ENCODE results near the gene TFAP2B.

Gene TFAP2B

GRCh38 chr6:50849796-50850180, 31.1 kb downstream of the TFAP2B start:
- no peaks in the 10 kb centered on the region for H3K36me3 Mint-ChIP-seq (ENCODE audit: low read depth)
- H3K27ac Mint-ChIP-seq, result no peak overlapping the region
- H3K27me3 Mint-ChIP-seq (ENCODE audit: low read depth), result peaks cover 78% of the 10 kb centered on the region
- no peak overlapping the region for H3K4me3 Mint-ChIP-seq
- no peaks in the 10 kb centered on the region for H3K9me3 Mint-ChIP-seq
- no peaks in the 10 kb centered on the region for H3K4me1 Mint-ChIP-seq (ENCODE audit: low read depth)

- Mint-ChIP-seq H3K4me3 (no peak overlapping the region), H3K27me3 (ENCODE audit: low read depth) (peaks cover 72% of the 10 kb centered on the region), H3K36me3 (ENCODE audit: low read depth) (no peaks in the 10 kb centered on the region), H3K27ac (no peak overlapping the region), H3K4me1 (ENCODE audit: low read depth) (no peaks in the 10 kb centered on the region), H3K9me3 (no peaks in the 10 kb centered on the region)
Measured at GRCh38 chr6:50850223-50851048, 31.8 kb downstream of the TFAP2B start.

GRCh38 chr6:50851049-50851845, 32.6 kb downstream of the TFAP2B start:
- H3K27ac Mint-ChIP-seq, result no peak overlapping the region
- H3K27me3 Mint-ChIP-seq (ENCODE audit: low read depth), result peaks cover 66% of the 10 kb centered on the region
- H3K4me3 Mint-ChIP-seq, result no peak overlapping the region
- H3K4me1 Mint-ChIP-seq (ENCODE audit: low read depth), result no peaks in the 10 kb centered on the region
- no peaks in the 10 kb centered on the region for H3K9me3 Mint-ChIP-seq
- H3K36me3 Mint-ChIP-seq (ENCODE audit: low read depth), result no peaks in the 10 kb centered on the region

GRCh38 chr6:50853939-50854338, 35.3 kb downstream of the TFAP2B start:
- peaks cover 41% of the 10 kb centered on the region for H3K27me3 Mint-ChIP-seq (ENCODE audit: low read depth)
- no peaks in the 10 kb centered on the region for H3K9me3 Mint-ChIP-seq
- no peaks in the 10 kb centered on the region for H3K36me3 Mint-ChIP-seq (ENCODE audit: low read depth)
- no peaks in the 10 kb centered on the region for H3K4me1 Mint-ChIP-seq (ENCODE audit: low read depth)
- no peak overlapping the region for H3K4me3 Mint-ChIP-seq
- no peak overlapping the region for H3K27ac Mint-ChIP-seq

- no peaks in the 10 kb centered on the region for H3K4me1 Mint-ChIP-seq (ENCODE audit: low read depth)
- H3K36me3 Mint-ChIP-seq (ENCODE audit: low read depth), result no peaks in the 10 kb centered on the region
- H3K27me3 Mint-ChIP-seq (ENCODE audit: low read depth), result no peaks in the 10 kb centered on the region
- no peaks in the 10 kb centered on the region for H3K9me3 Mint-ChIP-seq
- no peak overlapping the region for H3K27ac Mint-ChIP-seq
- H3K4me3 Mint-ChIP-seq, result no peak overlapping the region
Measured at GRCh38 chr6:50861692-50862091, 43.0 kb downstream of the TFAP2B start.

GRCh38 chr6:50862176-50862575, 43.5 kb downstream of the TFAP2B start:
- Mint-ChIP-seq H3K27me3 (ENCODE audit: low read depth) (no peaks in the 10 kb centered on the region), H3K9me3 (no peaks in the 10 kb centered on the region), H3K27ac (no peak overlapping the region), H3K4me3 (no peak overlapping the region), H3K36me3 (ENCODE audit: low read depth) (no peaks in the 10 kb centered on the region), H3K4me1 (ENCODE audit: low read depth) (no peaks in the 10 kb centered on the region)

- H3K36me3 Mint-ChIP-seq (ENCODE audit: low read depth), result no peaks in the 10 kb centered on the region
- no peak overlapping the region for H3K27ac Mint-ChIP-seq
- no peaks in the 10 kb centered on the region for H3K9me3 Mint-ChIP-seq
- H3K4me1 Mint-ChIP-seq (ENCODE audit: low read depth), result no peaks in the 10 kb centered on the region
- H3K27me3 Mint-ChIP-seq (ENCODE audit: low read depth), result no peaks in the 10 kb centered on the region
- H3K4me3 Mint-ChIP-seq, result no peak overlapping the region
Measured at GRCh38 chr6:50864601-50865000, 45.9 kb downstream of the TFAP2B start.

GRCh38 chr6:50868466-50868865, 49.8 kb downstream of the TFAP2B start:
- Mint-ChIP-seq H3K36me3 (ENCODE audit: low read depth) (no peaks in the 10 kb centered on the region), H3K4me1 (ENCODE audit: low read depth) (no peaks in the 10 kb centered on the region), H3K27me3 (ENCODE audit: low read depth) (no peaks in the 10 kb centered on the region), H3K4me3 (no peak overlapping the region), H3K27ac (no peak overlapping the region), H3K9me3 (no peaks in the 10 kb centered on the region)

- H3K36me3 Mint-ChIP-seq (ENCODE audit: low read depth), result no peaks in the 10 kb centered on the region
- no peak overlapping the region for H3K4me3 Mint-ChIP-seq
- H3K27me3 Mint-ChIP-seq (ENCODE audit: low read depth), result no peaks in the 10 kb centered on the region
- H3K27ac Mint-ChIP-seq, result no peak overlapping the region
- H3K4me1 Mint-ChIP-seq (ENCODE audit: low read depth), result no peaks in the 10 kb centered on the region
- no peaks in the 10 kb centered on the region for H3K9me3 Mint-ChIP-seq
Measured at GRCh38 chr6:50873167-50873566, 54.5 kb downstream of the TFAP2B start.

- no peaks in the 10 kb centered on the region for H3K9me3 Mint-ChIP-seq
- H3K27ac Mint-ChIP-seq, result no peak overlapping the region
- H3K4me1 Mint-ChIP-seq (ENCODE audit: low read depth), result no peaks in the 10 kb centered on the region
- no peak overlapping the region for H3K4me3 Mint-ChIP-seq
- H3K36me3 Mint-ChIP-seq (ENCODE audit: low read depth), result no peaks in the 10 kb centered on the region
- H3K27me3 Mint-ChIP-seq (ENCODE audit: low read depth), result no peaks in the 10 kb centered on the region
Measured at GRCh38 chr6:50884364-50884763, 65.7 kb downstream of the TFAP2B start.

GRCh38 chr6:50887112-50887511, 68.4 kb downstream of the TFAP2B start:
- no peak overlapping the region for H3K27ac Mint-ChIP-seq
- H3K9me3 Mint-ChIP-seq, result no peaks in the 10 kb centered on the region
- no peaks in the 10 kb centered on the region for H3K36me3 Mint-ChIP-seq (ENCODE audit: low read depth)
- no peaks in the 10 kb centered on the region for H3K27me3 Mint-ChIP-seq (ENCODE audit: low read depth)
- no peak overlapping the region for H3K4me3 Mint-ChIP-seq
- H3K4me1 Mint-ChIP-seq (ENCODE audit: low read depth), result no peaks in the 10 kb centered on the region

GRCh38 chr6:50889497-50889896, 70.8 kb downstream of the TFAP2B start:
- H3K4me3 Mint-ChIP-seq, result no peak overlapping the region
- H3K36me3 Mint-ChIP-seq (ENCODE audit: low read depth), result no peaks in the 10 kb centered on the region
- no peak overlapping the region for H3K27ac Mint-ChIP-seq
- no peaks in the 10 kb centered on the region for H3K9me3 Mint-ChIP-seq
- no peaks in the 10 kb centered on the region for H3K27me3 Mint-ChIP-seq (ENCODE audit: low read depth)
- H3K4me1 Mint-ChIP-seq (ENCODE audit: low read depth), result no peaks in the 10 kb centered on the region

- H3K4me3 Mint-ChIP-seq, result no peak overlapping the region
- no peaks in the 10 kb centered on the region for H3K27me3 Mint-ChIP-seq (ENCODE audit: low read depth)
- no peaks in the 10 kb centered on the region for H3K36me3 Mint-ChIP-seq (ENCODE audit: low read depth)
- H3K9me3 Mint-ChIP-seq, result peaks cover 1% of the 10 kb centered on the region
- H3K27ac Mint-ChIP-seq, result no peak overlapping the region
- H3K4me1 Mint-ChIP-seq (ENCODE audit: low read depth), result no peaks in the 10 kb centered on the region
Measured at GRCh38 chr6:50889935-50890334, 71.3 kb downstream of the TFAP2B start.

GRCh38 chr6:50890579-50890978, 71.9 kb downstream of the TFAP2B start:
- Mint-ChIP-seq H3K9me3 (peaks cover 5% of the 10 kb centered on the region), H3K36me3 (ENCODE audit: low read depth) (no peaks in the 10 kb centered on the region), H3K4me3 (no peak overlapping the region), H3K27me3 (ENCODE audit: low read depth) (no peaks in the 10 kb centered on the region), H3K4me1 (ENCODE audit: low read depth) (no peaks in the 10 kb centered on the region), H3K27ac (no peak overlapping the region)

- H3K27ac Mint-ChIP-seq, result no peak overlapping the region
- H3K36me3 Mint-ChIP-seq (ENCODE audit: low read depth), result no peaks in the 10 kb centered on the region
- no peak overlapping the region for H3K4me3 Mint-ChIP-seq
- peaks cover 5% of the 10 kb centered on the region for H3K9me3 Mint-ChIP-seq
- H3K4me1 Mint-ChIP-seq (ENCODE audit: low read depth), result no peaks in the 10 kb centered on the region
- no peaks in the 10 kb centered on the region for H3K27me3 Mint-ChIP-seq (ENCODE audit: low read depth)
Measured at GRCh38 chr6:50891290-50891689, 72.6 kb downstream of the TFAP2B start.

All from T-helper 1 cell treated with Interleukin-12 subunit alpha and Interleukin-12 subunit beta and Interleukin-4 antibody, amounts not matched to agents 30 μg/mL and 1 μg/mL, for 36 hours (primary cell).